Measurements from ENCODE around the gene C17orf113. TPM values are rescaled to one million over a fixed set of nuclear protein-coding genes. Genes with fewer than 3 reads are reported as not detected.
A peak's percentile ranks its signal among the peaks of the same experiment; 100 is the strongest.

The C17orf113 gene
- total and polyA plus RNA-seq, 2 of the 13 experiments (the other 11 are each of a cell fraction or from before 2014, with no cell fraction given), result 0.87 to 1.1 TPM

- TF ChIP-seq, protein P1, sequence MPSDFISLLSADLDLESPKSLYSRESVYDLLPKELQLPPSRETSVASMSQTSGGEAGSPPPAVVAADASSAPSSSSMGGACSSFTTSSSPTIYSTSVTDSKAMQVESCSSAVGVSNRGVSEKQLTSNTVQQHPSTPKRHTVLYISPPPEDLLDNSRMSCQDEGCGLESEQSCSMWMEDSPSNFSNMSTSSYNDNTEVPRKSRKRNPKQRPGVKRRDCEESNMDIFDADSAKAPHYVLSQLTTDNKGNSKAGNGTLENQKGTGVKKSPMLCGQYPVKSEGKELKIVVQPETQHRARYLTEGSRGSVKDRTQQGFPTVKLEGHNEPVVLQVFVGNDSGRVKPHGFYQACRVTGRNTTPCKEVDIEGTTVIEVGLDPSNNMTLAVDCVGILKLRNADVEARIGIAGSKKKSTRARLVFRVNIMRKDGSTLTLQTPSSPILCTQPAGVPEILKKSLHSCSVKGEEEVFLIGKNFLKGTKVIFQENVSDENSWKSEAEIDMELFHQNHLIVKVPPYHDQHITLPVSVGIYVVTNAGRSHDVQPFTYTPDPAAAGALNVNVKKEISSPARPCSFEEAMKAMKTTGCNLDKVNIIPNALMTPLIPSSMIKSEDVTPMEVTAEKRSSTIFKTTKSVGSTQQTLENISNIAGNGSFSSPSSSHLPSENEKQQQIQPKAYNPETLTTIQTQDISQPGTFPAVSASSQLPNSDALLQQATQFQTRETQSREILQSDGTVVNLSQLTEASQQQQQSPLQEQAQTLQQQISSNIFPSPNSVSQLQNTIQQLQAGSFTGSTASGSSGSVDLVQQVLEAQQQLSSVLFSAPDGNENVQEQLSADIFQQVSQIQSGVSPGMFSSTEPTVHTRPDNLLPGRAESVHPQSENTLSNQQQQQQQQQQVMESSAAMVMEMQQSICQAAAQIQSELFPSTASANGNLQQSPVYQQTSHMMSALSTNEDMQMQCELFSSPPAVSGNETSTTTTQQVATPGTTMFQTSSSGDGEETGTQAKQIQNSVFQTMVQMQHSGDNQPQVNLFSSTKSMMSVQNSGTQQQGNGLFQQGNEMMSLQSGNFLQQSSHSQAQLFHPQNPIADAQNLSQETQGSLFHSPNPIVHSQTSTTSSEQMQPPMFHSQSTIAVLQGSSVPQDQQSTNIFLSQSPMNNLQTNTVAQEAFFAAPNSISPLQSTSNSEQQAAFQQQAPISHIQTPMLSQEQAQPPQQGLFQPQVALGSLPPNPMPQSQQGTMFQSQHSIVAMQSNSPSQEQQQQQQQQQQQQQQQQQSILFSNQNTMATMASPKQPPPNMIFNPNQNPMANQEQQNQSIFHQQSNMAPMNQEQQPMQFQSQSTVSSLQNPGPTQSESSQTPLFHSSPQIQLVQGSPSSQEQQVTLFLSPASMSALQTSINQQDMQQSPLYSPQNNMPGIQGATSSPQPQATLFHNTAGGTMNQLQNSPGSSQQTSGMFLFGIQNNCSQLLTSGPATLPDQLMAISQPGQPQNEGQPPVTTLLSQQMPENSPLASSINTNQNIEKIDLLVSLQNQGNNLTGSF (CRISPR knock-in tag; IDR thresholded peaks at IDR 0.05), result no peak
- TF ChIP-seq IKZF1 (IDR thresholded peaks at IDR 0.05), result no peak
- peak; percentile 39; the same call in 1 of the 2 replicates for TF ChIP-seq MYC (CRISPR knock-in tag; IDR thresholded peaks at IDR 0.05; ENCODE audit: borderline replicate concordance)
- TF ChIP-seq DNMT3B (CRISPR knock-in tag; conservative IDR thresholded peaks at IDR 0.05), result no peak
- no peak for TF ChIP-seq ZNF230 (CRISPR knock-in tag; IDR thresholded peaks at IDR 0.05)
- no peak for TF ChIP-seq SOX13 (IDR thresholded peaks at IDR 0.05)
- peak in 1 of 2 experiments; percentile 36; a peak in 1 of 4 replicates for TF ChIP-seq SOX13 (CRISPR knock-in tag; conservative IDR thresholded peaks at IDR 0.05 in 1 of 2, IDR thresholded peaks at IDR 0.05 in 1 of 2)
- no peak for TF ChIP-seq ZNF589 (CRISPR knock-in tag; conservative IDR thresholded peaks at IDR 0.05)
- TF ChIP-seq KDM4B (CRISPR knock-in tag; IDR thresholded peaks at IDR 0.05), result no peak
- no peak for TF ChIP-seq ZKSCAN5 (CRISPR knock-in tag; IDR thresholded peaks at IDR 0.05)
- TF ChIP-seq MAFF (IDR thresholded peaks at IDR 0.05; ENCODE audit: low read depth, low read length), result no peak
Observed at GRCh38 chr17:42031584-42031983, 18.8 kb downstream of the C17orf113 start (continued).

Measured in HepG2 (cell line).